IMR-90 (cell line): ENCODE data around the gene BCAS3.

Experiments used
- CEBPB ChIP-seq: IDR thresholded peaks from 2 replicates; pipeline ENCODE4 v1.6.1; 2012; ENCODE audit warnings: low read depth, low read length, improper control_type of control experiment
- CTCF ChIP-seq: conservative IDR thresholded peaks from 2 replicates; pipeline ENCODE4 v1.5.1; 2012; ENCODE audit warnings: mild to moderate bottlenecking, low read depth, low read length, improper control_type of control experiment
- FOS ChIP-seq: fragments of 150-350 bp; IDR thresholded peaks from 2 replicates; pipeline ENCODE4 v1.6.1; 2016; ENCODE audit warnings: low read depth, low read length
- MAFK ChIP-seq: IDR thresholded peaks from 2 replicates; pipeline ENCODE4 v1.6.1; 2012; ENCODE audit warnings: low read depth, low read length, improper control_type of control experiment
- POLR2A ChIP-seq: IDR thresholded peaks from 2 replicates; pipeline ENCODE4 v1.6.1; 2012; ENCODE audit warnings: mild to moderate bottlenecking, low read depth, low read length
- RAD21 ChIP-seq: IDR thresholded peaks from 2 replicates; pipeline ENCODE4 v1.6.1; 2012; ENCODE audit warnings: low read length, improper control_type of control experiment
- RCOR1 ChIP-seq: IDR thresholded peaks from 2 replicates; pipeline ENCODE4 v1.6.1; 2012; ENCODE audit warnings: mild to moderate bottlenecking, low read length, improper control_type of control experiment; ENCODE audit not compliant: insufficient replicate concordance
- RFX5 ChIP-seq: IDR thresholded peaks from 2 replicates; pipeline ENCODE4 v1.8.0; 2012; ENCODE audit warnings: low read depth, mild to moderate bottlenecking, low read length, moderate library complexity

- TF ChIP-seq POLR2A = no peak
- no peak for TF ChIP-seq CTCF
- no peak for TF ChIP-seq CEBPB
- no peak for TF ChIP-seq MAFK
- TF ChIP-seq RAD21 = no peak
- no peak for TF ChIP-seq FOS
- TF ChIP-seq RCOR1 = no peak
- TF ChIP-seq RFX5 = no peak
Observed at GRCh38 chr17:61029181-61029580, 351.5 kb downstream of the BCAS3 start.
